ENCODE data around the gene MYOCD. TPM values are rescaled to one million over a fixed set of nuclear protein-coding genes. Genes with fewer than 3 reads are reported as not detected.
"Not testable (repeated sequence)": the region's sequence is repeated elsewhere in the genome, so short reads cannot be mapped to it uniquely, and the experiment has no call there.

MYOCD gene
- polyA plus RNA-seq, 6 donors from 2014 or later, result not detected

DNA sequence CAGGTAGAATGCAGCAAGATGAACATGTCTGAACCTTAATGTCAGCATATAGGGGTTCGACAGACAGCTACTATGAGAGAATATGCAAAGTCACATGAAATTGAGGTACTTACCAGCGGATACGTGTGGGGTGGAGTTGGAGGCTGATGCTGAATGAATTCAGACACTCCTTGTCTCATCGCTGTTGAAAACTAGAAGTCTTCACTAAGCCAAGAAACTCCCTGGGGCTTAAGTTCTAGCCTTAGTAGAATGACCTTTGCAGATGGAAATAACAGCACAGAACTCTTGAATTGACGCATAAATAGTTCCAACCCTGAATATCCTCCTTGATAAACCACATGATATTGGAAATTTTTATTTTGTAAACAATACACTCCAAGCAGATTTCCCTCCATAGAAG, 32.9 kb upstream of the MYOCD start:
- Mint-ChIP-seq H3K27ac (no peak overlapping the region), H3K27me3 (peaks cover 0 to 11% (median 5%) of the 10 kb centered on the region in 3 donors), H3K4me3 (no peak overlapping the region), H3K4me1 (no peaks in the 10 kb centered on the region), H3K9me3 (peaks cover 0 to 17% (median 4%) of the 10 kb centered on the region in 7 donors), H3K36me3 (no peaks in the 10 kb centered on the region)
- ATAC-seq (ENCODE audit: low read depth in 2 of 2) (no peak), DNase-seq (no peak)

DNA sequence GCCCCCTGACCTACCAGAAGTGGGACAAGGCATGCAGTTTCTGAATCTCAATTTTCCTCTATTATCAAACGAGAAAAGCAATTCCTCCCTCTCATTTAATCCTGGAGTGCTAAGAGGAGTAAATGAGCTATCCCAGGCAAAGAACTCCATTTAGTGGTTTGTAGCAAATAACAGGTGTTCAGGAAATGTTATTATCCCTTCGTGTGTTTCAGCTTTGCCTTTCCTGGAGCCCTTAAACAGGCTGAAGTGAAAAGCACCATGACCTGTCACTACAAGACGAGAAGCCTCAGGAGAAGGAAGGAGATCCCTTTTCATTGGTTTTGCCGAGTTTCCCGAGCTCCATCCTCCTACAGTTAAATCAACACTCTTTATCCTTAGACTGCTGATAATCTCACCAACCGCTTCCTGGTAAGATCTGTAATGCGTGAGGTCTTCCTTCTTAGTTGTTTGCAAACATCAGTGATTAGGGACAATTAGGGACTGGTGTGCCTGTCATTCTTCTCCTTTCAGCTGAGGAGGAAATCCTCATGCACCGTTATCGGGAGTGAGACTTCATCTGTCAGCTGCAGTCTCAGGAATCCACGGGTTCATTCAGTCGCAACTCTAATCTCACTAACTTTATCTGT, 30.8 kb upstream of the MYOCD start:
- no peak for ATAC-seq (ENCODE audit: low read depth in 2 of 2)
- no peaks in the 10 kb centered on the region for H3K36me3 Mint-ChIP-seq
- H3K4me3 Mint-ChIP-seq, result no peak overlapping the region

DNA sequence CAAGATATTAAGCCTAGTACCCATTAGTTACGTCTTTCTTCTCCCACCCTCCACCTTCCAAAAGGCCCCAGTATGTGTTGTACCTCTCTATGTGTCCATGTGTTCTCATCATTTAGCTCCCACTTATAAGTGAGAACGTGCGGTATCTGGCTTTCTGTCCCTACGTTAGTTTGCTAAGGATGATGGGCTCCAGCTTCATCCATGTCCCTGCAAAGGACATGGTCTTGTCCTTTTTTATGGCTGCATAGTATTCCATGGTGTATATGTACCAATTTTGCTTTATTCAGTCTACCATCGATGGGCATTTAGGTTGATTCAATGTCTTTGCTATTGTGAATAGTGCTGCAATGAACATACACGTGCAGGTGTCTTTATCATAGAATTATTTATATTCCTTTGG, 29.7 kb upstream of the MYOCD start:
- peaks cover 0 to 11% (median 5%) of the 10 kb centered on the region in 3 donors for H3K27me3 Mint-ChIP-seq
- not testable (repeated sequence) for DNase-seq; H3K27ac Mint-ChIP-seq; H3K4me1 Mint-ChIP-seq; H3K4me3 Mint-ChIP-seq; ATAC-seq (ENCODE audit: low read depth in 2 of 2); H3K36me3 Mint-ChIP-seq
- peaks cover 0 to 17% (median 4%) of the 10 kb centered on the region in 7 donors for H3K9me3 Mint-ChIP-seq

More for the DNA sequence above, 30.8 kb upstream of the MYOCD start:
- no peak for DNase-seq
- Mint-ChIP-seq H3K9me3 (peaks cover 0 to 17% (median 4%) of the 10 kb centered on the region in 7 donors), H3K27me3 (peaks cover 0 to 11% (median 5%) of the 10 kb centered on the region in 3 donors), H3K4me1 (no peaks in the 10 kb centered on the region), H3K27ac (no peak overlapping the region)

DNA sequence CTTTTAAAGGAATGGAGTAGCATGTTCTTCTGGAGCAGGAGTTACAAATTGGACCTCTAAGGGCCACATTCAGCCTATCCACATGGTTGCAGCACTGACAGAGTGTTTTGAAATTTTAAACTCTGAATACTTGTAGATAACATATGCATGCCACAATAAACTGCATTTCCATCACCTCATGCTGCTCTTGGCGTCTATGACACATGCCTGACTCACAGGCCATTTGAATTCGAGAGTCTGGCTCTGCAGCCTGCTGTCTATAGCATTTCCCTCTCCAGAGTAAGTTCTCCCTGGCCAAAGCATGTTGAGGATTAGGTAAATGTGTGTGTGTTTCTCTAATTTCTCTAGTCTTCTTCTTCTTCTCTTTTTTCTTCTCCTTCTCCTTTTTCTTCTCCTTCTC, 28.7 kb upstream of the MYOCD start:
- Mint-ChIP-seq H3K27me3 (peaks cover 0 to 11% (median 5%) of the 10 kb centered on the region in 3 donors), H3K9me3 (peaks cover 0 to 17% (median 4%) of the 10 kb centered on the region in 7 donors), H3K27ac (no peak overlapping the region), H3K36me3 (no peaks in the 10 kb centered on the region), H3K4me3 (no peak overlapping the region), H3K4me1 (no peaks in the 10 kb centered on the region)
- no peak for DNase-seq
- no peak for ATAC-seq (ENCODE audit: low read depth in 2 of 2)

DNA sequence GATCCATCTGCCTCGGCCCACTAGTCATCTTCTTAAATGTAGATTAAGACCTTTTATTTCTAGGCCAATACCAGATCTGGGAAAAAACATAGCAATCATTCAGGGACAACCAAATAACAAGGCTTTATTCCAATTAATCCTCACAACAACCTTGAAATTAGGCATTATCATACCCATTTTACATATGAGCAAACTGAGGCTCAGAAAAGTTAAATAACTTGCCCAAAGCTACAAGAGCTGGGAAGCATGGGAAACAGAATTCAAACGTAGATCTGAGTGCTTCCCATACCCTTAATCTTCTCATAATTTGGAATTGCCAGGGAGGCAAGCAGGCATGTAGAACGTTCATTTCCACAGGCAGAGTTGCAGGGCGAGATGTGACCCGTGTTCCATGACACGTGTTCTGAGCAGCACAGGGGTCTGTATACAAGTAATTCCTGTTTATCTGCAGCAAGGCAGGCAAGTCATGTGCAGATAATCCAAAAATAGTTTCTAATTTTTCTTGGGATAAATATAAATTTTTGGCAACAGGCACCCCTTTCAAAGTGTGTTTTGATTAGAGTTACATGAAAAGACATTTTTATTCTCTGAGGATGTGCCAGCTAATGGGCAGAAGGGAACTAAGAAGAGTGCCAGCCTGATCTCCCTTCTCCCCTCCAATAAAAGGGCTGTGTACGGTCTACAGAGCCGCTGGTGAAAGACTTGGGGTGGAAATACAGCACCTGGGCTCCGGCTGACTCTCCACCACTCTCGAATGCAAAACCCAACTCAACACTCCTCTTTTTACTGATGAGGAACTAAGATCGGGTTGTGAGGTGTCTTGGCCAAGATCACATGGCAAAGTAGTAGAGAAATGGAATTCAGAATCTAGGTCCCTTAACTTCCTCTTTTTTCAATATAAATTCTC, 27.7 kb upstream of the MYOCD start:
- H3K4me1 Mint-ChIP-seq, result no peaks in the 10 kb centered on the region
- DNase-seq (no peak), ATAC-seq (ENCODE audit: low read depth in 2 of 2) (no peak)
- H3K9me3 Mint-ChIP-seq, result peaks cover 0 to 17% (median 5%) of the 10 kb centered on the region in 7 donors
- H3K27me3 Mint-ChIP-seq, result peaks cover 0 to 11% (median 5%) of the 10 kb centered on the region in 3 donors
- no peaks in the 10 kb centered on the region for H3K36me3 Mint-ChIP-seq
- no peak overlapping the region for H3K27ac Mint-ChIP-seq
- no peak overlapping the region for H3K4me3 Mint-ChIP-seq

DNA sequence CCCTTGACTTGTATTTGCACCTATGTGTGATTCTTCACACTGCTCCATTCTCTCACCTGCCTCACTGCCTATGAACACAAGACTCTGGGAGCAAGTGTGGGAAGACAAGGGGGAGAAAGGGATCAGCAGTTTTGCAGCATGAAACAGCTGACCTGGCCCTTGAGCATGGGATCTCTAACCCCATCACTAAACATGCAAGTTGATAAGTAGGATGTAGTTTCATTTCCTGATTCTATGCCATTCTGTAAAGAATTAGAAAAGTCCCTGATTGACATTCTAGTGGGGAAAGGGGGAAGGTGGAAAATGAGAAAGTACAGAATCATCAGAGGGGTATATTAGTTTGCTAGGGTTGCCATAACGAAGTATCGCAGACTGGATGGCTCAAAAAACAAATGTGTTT, 25.3 kb upstream of the MYOCD start:
- DNase-seq (no peak), ATAC-seq (ENCODE audit: low read depth in 2 of 2) (no peak)
- Mint-ChIP-seq H3K36me3 (no peaks in the 10 kb centered on the region), H3K9me3 (peaks cover 0 to 16% (median 5%) of the 10 kb centered on the region in 7 donors), H3K4me3 (no peak overlapping the region), H3K4me1 (no peaks in the 10 kb centered on the region), H3K27ac (no peak overlapping the region), H3K27me3 (peaks cover 0 to 8% (median 5%) of the 10 kb centered on the region in 3 donors)

DNA sequence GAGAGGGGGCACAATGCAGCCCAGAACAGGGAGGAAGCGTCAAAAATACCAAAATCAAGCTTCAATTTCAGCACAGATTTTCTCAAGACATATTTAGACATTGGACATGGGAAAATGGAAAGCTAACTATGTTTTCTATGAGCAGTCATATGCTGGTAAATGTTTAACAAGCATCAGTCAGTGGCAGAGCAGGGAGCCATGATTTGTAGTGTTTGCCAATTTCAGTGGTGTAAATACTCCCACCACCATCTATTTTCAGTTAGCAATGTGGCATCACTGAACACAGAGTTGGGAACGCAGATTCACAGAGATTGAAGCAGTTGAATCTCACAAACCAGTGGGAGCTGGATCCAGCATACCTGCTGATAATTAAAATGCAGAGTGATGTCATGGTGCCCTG, 24.6 kb upstream of the MYOCD start:
- H3K36me3 Mint-ChIP-seq, result no peaks in the 10 kb centered on the region
- no peak overlapping the region for H3K27ac Mint-ChIP-seq
- H3K4me1 Mint-ChIP-seq, result no peaks in the 10 kb centered on the region
- H3K4me3 Mint-ChIP-seq, result no peak overlapping the region
- H3K27me3 Mint-ChIP-seq, result peaks cover 0 to 5% (median under 1%) of the 10 kb centered on the region in 3 donors
- ATAC-seq (ENCODE audit: low read depth in 2 of 2), result no peak
- peaks cover 0 to 12% (median 6%) of the 10 kb centered on the region in 7 donors for H3K9me3 Mint-ChIP-seq
- DNase-seq, result no peak

DNA sequence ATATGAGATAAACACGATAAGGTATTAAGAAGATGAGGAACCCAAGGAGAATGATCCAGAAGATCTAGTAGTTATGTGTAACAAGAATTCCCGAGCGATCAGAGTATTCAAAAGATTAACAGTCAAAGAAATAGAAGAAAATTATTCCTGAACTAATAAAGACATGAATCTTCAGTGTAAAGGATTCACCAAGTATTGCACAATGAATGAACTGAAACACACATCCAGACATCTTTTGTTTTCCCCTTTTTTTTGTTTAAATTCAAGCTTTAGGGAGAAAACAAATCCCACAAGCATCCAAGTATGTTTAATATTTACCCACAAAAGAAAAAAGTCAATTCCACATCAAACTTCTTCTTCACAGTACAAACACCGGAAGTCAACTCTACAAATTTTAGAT, 23.7 kb upstream of the MYOCD start:
- no peaks in the 10 kb centered on the region for H3K4me1 Mint-ChIP-seq
- DNase-seq, result no peak
- ATAC-seq (ENCODE audit: low read depth in 2 of 2), result no peak
- no peak overlapping the region for H3K27ac Mint-ChIP-seq
- peaks cover 0 to 5% (median 0%) of the 10 kb centered on the region in 3 donors for H3K27me3 Mint-ChIP-seq
- peaks cover 0 to 10% (median 6%) of the 10 kb centered on the region in 7 donors for H3K9me3 Mint-ChIP-seq
- H3K36me3 Mint-ChIP-seq, result no peaks in the 10 kb centered on the region
- no peak overlapping the region for H3K4me3 Mint-ChIP-seq

DNA sequence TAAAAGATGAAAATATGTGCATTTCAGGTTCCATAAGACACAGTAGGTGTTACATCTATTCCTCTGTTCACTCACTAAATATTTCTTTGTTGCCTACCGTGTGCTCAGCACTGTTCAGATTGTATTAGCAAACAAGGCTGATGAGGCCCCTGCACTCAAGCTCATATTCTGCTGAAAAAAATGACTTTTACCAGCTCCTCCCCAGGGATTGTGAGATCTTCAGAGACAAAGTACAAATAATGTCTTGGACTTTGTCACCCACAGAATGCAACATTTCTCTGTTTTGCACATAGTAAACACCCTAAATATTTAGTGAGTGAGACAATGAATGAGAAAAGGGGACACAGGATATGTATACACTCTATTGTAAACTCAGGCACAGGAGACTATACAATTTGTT, 21.9 kb upstream of the MYOCD start:
- peaks cover 0 to 6% (median 0%) of the 10 kb centered on the region in 3 donors for H3K27me3 Mint-ChIP-seq
- no peak overlapping the region for H3K27ac Mint-ChIP-seq
- no peak overlapping the region for H3K4me3 Mint-ChIP-seq
- H3K4me1 Mint-ChIP-seq, result no peaks in the 10 kb centered on the region
- DNase-seq (no peak), ATAC-seq (ENCODE audit: low read depth in 2 of 2) (no peak)
- no peaks in the 10 kb centered on the region for H3K36me3 Mint-ChIP-seq
- H3K9me3 Mint-ChIP-seq, result peaks cover 0 to 10% (median 0%) of the 10 kb centered on the region in 7 donors

DNA sequence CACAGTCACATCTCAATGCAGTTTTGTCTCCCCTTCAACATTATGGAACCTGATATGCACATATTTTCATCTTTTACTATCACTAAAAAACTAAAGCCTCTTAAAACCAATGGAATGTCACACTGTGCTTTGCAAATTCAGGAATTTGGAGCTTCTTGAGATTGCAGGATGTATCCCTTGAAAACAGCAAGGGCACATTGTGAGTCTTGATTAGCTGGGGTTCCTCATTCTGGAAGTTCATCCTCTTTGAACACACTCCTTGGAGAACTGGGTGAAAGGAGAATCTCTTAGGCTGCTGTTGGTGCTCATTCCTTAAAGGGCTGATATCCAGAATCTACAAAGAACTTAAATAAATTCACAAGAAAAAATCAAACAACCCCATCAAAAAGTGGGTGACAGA, 21.1 kb upstream of the MYOCD start:
- Mint-ChIP-seq H3K4me1 (no peaks in the 10 kb centered on the region), H3K4me3 (no peak overlapping the region), H3K27me3 (peaks cover 0 to 10% (median 2%) of the 10 kb centered on the region in 3 donors), H3K36me3 (no peaks in the 10 kb centered on the region), H3K27ac (no peak overlapping the region), H3K9me3 (peaks cover 0 to 10% (median 0%) of the 10 kb centered on the region in 7 donors)
- no peak for ATAC-seq (ENCODE audit: low read depth in 2 of 2)
- DNase-seq, result no peak

DNA sequence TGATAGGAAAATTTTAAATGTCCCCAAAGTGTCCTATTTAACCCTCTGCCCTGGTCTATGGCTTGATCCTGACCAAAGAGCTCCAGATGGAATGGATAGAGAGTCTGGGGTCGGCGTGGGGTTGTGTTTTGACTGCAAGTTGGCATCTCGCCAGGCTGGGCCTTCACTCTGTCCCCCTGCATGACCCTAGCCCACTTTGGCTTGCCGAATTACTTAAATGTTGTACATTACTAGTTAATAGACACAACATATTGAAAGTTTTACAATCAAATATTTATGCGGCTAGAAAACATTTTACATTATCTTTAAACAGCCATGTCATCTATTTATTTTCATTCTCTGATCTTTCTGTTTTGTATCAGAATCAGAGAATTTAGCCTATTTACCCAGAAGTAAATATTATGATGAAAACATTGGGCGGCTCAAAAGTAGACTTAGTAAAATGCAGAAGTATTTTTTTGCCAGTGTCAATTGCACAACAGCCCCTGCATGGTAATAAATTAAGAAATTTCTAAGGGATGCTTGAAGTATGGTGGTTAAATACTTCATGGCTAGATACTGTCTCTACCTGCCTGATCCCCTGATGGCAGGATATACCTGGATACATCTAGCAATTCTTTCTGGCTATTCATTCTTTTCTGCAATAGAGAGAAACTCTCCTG, 18.8 kb upstream of the MYOCD start:
- ATAC-seq (ENCODE audit: low read depth in 2 of 2), result no peak
- no peaks in the 10 kb centered on the region for H3K4me1 Mint-ChIP-seq
- H3K9me3 Mint-ChIP-seq, result peaks cover 0 to 10% (median 0%) of the 10 kb centered on the region in 7 donors
- H3K36me3 Mint-ChIP-seq, result no peaks in the 10 kb centered on the region
- H3K27ac Mint-ChIP-seq, result no peak overlapping the region
- no peak for DNase-seq
- peaks cover 0 to 14% (median 7%) of the 10 kb centered on the region in 3 donors for H3K27me3 Mint-ChIP-seq
- H3K4me3 Mint-ChIP-seq, result no peak overlapping the region

DNA sequence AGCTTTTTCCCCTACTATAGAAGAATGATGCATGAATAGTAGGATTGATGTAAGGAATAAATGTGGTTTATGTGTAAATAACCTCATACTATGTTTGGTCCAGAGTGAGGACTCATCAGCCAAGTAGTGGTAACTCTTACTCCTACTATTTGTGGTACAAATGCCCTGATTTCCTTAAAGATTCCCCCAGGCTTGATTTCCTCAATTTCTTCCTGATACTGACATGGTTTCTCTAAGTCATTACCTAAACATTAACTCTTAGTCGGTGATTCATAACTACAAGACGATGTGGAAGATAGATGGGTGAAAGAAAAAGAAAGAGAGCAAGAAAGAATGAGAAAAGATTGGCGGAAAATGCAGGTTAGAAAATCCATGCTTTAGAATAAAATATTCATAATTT, 17.2 kb upstream of the MYOCD start:
- Mint-ChIP-seq H3K4me1 (no peaks in the 10 kb centered on the region), H3K4me3 (no peak overlapping the region), H3K36me3 (no peaks in the 10 kb centered on the region), H3K9me3 (peaks cover 0 to 7% (median 0%) of the 10 kb centered on the region in 7 donors), H3K27ac (no peak overlapping the region), H3K27me3 (peaks cover 0 to 14% (median 7%) of the 10 kb centered on the region in 3 donors)
- no peak for DNase-seq
- no peak for ATAC-seq (ENCODE audit: low read depth in 2 of 2)

DNA sequence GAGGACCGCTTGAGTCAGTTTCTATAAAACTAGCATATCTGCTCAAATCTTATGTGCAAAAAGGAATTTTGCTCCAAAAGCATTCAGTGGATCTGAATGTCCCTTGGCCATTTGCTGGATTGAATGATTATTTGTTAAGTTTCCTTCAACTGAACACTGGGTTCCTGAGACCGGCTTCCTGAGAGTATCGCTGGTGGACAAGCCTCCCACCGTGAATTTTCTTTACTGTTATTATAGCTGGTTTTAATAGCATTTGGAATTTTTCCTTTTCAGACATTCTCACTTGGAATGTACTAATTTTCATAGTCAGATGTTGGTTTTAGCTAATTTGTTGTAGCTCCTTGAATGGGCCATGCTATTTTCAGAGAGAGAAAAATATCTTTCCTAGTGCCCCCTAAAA, 9.8 kb upstream of the MYOCD start:
- no peak overlapping the region for H3K4me3 Mint-ChIP-seq
- no peak overlapping the region for H3K27ac Mint-ChIP-seq
- no peaks in the 10 kb centered on the region for H3K36me3 Mint-ChIP-seq
- no peak for DNase-seq
- no peak for ATAC-seq (ENCODE audit: low read depth in 2 of 2)
- peaks cover 0 to under 1% (median 0%) of the 10 kb centered on the region in 3 donors for H3K27me3 Mint-ChIP-seq
- H3K4me1 Mint-ChIP-seq, result no peaks in the 10 kb centered on the region
- peaks cover 0 to 5% (median 0%) of the 10 kb centered on the region in 7 donors for H3K9me3 Mint-ChIP-seq
